HG03135 (cell line): ENCODE results near the gene PGBD1.

Experiments
- ATAC-seq: cut with Tn5 transposase; IDR thresholded peaks from one replicate; pipeline ENCODE4 v1.9.1; 2021; ENCODE audit warnings: mild to moderate bottlenecking, moderate library complexity; ENCODE audit not compliant: unreplicated experiment

Gene PGBD1, protein sequence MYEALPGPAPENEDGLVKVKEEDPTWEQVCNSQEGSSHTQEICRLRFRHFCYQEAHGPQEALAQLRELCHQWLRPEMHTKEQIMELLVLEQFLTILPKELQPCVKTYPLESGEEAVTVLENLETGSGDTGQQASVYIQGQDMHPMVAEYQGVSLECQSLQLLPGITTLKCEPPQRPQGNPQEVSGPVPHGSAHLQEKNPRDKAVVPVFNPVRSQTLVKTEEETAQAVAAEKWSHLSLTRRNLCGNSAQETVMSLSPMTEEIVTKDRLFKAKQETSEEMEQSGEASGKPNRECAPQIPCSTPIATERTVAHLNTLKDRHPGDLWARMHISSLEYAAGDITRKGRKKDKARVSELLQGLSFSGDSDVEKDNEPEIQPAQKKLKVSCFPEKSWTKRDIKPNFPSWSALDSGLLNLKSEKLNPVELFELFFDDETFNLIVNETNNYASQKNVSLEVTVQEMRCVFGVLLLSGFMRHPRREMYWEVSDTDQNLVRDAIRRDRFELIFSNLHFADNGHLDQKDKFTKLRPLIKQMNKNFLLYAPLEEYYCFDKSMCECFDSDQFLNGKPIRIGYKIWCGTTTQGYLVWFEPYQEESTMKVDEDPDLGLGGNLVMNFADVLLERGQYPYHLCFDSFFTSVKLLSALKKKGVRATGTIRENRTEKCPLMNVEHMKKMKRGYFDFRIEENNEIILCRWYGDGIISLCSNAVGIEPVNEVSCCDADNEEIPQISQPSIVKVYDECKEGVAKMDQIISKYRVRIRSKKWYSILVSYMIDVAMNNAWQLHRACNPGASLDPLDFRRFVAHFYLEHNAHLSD

DNA sequence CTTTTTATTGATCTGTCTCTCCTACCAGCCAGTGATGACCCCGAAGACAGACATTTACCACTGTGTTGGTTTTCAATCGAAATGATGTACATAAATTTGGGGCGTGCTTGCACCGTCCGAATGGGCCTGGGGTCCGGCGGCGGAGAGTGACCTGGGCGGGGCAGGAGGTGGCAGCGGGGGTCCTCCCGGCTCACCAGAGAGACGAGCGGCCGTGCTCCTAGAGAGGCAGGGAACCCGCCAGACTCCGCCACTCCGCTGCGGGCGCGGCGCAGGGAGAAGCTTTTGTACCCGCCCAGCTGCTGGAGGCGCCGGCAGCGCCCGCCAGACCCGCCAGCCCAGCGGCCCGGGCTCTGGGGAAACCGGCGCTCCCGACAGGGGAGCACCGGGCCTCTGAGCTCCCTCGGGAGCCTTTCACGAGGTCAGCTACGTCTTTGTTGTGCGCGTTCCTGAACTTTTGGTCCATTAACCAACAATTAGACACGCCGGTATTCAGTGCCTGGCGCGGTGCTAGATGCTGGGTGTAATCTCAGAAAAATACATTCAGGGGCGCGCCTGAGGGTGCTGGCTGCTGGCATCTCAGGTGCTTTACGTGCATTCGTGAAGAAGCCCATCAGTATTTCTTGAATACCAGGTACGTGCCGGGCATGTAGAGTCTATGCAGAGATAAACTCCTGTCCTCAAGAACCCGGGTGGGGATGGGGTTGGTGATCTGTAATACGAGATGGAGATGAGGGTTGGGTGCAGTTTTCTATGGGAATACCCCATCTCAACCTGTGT is at the start of gene PGBD1:
PGBD1 (plus strand) TSS at position 285 of the 777 bp plus-strand sequence. CDS start 2,242 bp downstream, outside the sequence.
- ATAC-seq: no peak

DNA sequence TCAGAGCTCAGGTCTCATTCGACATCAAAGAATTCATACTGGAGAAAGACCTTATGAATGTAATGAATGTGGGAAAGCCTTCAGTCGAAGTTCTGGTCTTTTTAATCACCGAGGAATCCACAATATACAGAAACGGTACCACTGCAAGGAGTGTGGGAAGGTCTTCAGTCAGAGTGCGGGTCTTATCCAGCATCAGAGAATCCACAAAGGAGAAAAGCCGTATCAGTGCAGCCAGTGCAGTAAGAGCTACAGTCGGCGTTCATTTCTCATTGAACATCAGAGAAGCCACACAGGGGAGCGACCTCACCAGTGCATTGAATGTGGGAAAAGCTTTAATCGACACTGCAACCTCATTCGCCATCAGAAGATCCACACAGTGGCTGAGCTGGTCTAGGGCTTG is 48.6 kb upstream of the PGBD1 start:
- no peak for ATAC-seq

DNA sequence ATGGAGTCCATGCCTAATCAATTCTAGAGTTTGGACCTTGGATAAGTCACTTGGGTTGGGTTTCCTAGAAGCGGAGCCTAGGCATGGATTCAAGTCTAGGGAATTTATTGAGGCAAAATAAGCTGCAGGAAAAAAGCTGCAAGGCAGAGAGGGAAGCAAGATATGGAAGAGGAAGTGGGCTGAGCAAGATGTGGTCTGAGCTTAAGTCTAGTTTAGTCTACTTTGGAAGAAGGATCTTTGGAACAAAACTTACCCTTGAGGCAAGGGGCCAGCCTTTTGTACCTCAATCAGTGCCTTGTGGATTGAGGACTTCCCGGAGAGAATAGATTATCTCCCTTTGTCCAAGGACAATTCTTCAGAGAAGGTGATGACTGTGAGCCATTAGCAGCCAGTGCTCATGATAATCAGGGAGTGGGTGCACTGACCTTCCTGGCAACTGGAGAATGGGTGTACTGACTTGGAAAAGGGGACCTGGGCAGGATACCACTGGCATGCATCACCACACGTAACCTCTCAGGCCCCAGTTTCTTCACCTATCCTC is 45.4 kb upstream of the PGBD1 start:
- no peak for ATAC-seq

DNA sequence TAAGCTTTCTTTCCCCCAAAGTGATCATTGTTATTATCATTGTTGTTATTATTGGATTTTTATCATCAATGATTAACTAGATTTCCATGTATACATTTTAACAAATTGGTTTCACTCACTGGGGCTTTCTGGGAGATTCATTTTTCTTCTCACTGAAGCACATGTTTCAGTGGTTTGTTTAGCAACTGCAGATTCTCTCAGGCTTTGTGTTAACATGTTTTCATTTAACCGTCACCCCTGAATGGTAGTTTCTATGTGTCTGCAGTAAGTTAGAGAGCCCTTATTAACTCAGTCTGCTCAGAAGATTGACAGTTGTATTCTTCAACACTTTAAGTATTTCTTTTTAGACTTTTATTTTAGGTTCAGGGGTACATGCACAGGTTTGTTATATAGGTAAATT is 41.7 kb upstream of the PGBD1 start:
- ATAC-seq: no peak

DNA sequence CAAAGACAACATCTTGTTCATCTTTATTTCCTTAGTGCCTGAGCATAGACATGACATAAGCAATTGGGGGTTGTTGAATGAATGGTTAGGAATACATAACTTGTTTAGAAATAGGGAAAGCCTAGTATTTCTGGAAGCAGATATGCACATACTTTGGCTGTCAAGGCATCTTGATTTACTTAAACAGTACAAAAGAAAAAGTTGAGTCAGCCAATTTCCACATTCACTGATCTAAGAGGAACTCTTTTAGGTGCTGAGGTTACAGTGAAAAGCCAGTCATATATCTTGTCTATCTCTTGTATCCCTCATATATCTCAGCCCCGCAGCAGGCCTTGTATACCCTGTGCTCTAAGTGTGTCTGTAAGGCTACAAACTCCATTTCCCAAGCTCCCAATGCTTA is 40.9 kb upstream of the PGBD1 start:
- no peak for ATAC-seq

DNA sequence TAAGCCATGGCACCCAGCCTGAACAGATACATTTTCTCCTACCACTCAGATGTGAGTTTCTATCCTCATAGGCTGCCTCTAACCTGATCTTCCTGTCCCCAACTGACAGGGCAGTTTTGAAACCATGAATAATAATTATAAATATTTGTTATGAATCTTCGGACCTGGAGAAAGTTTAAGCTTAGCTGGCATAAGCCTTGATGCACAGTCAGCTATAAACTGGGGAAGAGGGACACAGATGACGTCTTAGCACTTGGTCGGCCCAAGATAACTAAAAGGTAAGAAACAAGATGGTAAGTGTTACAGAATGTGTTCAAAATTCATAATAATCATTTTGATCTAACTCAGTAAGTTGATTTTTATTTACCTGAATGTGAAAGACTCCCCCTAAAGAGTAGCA is 37.4 kb upstream of the PGBD1 start:
- ATAC-seq: no peak

DNA sequence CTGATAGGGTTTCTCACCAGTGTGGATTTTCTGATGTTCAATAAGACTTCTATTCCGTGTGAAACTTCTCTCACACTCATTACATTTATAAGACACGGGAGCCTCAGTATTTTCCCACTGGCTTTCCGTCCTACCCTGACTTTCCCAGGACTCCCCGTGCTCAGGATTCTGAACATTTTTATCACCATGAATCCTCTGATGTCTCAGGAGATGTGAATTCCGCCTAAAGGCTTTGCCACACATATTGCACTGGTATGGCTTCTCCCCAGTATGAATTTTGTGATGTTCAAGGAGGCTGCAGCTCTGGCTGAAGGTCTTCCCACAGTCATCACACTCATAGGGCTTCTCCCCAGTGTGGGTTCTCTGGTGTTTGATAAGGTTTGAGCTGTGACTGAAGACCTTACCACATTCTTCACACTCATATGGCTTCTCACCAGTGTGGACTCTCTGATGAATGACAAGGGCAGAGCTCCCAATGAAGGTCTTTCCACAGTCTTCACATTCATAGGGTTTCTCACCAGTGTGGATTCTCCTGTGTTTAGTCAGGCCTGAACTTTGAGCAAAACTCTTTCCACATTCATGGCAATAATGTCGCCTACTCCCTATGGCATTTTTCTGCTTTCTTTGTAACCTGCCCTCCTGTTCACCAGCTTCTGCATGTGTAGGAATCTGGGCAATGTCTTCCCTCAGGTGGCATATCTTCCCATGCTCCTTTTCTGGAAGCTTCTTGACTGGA is 36.0 kb upstream of the PGBD1 start:
- ATAC-seq: no peak

DNA sequence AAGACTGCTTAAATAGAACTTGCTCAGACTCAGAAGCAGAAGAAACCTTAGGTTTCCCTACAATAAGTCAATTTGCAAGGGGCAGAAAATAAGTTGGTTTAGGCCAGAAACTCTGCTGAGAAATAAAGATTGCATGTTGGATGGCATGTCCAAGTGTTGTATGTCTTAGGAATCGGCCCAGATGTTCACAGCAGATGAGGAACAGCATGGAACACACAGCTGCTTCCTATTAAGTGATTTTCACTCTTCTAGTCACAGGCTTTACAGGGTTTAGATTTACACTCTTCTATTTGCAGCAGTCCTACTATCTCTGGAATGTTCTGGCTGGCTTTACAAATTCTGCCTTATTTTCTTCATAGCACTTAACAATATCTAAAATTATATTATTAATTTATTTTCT is 32.5 kb upstream of the PGBD1 start:
- ATAC-seq: no peak

DNA sequence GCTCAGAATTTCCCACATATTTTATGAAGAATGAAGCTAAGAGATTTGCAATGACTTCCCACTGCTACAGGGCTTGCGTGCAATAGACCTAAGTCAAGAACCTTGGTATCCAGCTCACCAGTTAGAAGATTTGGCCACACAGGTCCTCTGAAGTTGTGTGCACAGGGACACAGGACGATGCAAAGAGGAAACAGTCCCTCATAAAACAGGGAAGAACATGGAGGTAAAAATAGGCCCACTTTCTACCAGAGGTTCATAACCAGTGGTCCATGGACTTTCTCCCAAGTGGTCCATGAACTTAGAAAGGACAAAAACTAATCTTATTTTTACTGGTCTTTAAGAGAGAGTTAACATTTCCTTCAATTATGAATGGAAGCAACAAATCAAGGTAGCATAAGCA is 30.6 kb upstream of the PGBD1 start:
- no peak for ATAC-seq

DNA sequence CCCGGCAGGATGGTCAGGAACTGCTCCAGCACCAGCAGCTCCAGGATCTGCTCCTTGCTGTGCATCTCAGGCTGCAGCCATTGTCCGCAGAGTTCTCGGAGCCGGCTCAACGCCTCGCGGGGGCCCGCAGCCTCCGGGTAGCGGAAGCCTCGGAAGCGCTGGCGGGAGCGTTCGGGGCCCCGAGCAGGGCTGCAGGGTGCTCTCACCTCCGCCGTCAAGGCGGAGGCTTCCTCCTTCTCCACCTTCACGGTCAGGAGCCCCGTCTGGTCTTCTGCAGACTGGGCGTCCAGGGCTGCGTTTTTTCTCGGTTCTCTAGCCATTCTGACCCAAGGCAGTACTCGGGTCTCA is 29.7 kb upstream of the PGBD1 start:
- peak; percentile 44 for ATAC-seq

DNA sequence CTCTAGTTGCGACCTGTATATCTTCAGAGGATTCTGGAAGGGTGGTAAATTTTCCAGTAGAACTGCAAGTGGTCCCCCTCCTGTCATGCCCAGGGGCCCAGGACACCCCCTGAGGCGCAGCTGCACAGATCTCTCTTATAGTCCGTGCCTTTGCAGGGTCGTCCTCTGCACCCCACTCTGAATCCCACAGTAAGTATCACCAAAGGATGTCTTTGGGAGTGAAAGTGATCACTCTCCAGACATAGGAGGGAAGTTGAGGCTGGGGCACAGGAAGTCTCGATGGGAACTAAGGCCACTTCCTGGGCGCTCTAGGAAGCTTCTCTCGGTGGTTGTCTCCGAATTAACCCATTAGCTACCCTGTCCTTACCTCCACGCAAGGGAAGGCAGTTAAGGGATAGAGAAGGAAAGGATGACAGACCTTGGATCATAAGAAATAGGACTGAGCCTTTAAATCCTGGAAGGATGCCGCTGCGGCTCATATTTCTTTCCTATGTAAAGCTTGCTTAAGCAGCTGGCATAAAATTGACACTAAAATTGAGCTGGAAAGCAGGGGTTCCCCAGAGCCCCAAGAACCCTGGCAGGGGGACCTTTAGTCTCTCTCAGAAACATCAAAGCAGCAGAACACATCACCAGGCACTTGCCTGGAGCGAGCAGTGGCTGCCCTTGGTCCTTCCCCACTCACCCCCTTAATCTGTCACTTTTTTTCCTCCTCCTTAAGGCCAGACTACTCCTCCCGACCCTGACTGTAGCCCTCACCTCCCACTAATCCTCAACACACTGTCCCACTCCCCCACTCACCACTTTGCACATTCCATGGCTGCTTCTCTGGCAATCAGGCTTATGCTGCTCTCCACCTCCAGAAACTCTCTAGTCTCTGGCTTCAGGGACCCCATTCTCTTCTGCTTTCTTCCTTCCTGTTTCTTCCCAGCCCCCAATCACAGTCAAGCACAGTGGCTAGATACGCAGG is 29.1 kb upstream of the PGBD1 start, which contains the start of gene ZKSCAN4:
ZKSCAN4 (minus strand) TSS at position 261 of the 967 bp plus-strand sequence. CDS start 289 bp downstream, outside the sequence.
- ATAC-seq: peak; percentile 83

DNA sequence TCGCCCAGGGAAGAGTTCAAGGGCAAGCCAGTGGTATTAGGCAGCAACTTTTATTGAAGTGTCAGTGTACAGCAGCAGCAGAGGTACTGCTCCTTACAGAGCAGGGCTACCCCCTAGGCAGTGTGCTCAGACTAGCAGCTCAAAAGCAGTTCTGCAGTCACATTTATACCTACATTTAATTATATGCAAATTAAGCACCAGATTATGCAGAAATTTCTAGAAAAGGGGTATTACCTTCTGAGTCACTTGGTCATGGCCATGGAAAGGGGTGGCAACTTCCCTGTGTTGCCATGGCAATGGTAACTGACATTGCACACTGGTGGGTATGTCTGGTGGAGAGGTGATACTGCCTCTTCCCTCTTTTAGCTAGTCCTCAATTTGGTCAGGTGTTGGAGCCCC is 27.3 kb upstream of the PGBD1 start:
- ATAC-seq: no peak

DNA sequence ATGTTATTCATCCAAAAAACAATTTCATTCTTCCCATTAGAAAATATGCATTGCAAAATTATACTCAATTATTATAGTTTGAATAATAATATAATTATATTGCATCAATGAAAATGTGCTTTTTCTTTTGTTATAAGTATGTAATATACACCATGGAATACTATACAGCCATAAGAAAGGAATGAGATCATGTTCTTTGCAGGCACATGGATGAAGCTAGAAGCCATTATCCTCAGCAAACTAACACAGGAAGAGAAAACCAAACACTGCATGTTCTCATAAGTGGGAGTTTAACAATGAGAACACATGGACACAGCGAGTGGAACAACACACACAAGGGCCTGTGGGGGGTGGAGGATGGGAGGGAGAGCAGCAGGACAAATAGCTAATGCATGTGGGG is 24.3 kb upstream of the PGBD1 start:
- ATAC-seq: no peak

DNA sequence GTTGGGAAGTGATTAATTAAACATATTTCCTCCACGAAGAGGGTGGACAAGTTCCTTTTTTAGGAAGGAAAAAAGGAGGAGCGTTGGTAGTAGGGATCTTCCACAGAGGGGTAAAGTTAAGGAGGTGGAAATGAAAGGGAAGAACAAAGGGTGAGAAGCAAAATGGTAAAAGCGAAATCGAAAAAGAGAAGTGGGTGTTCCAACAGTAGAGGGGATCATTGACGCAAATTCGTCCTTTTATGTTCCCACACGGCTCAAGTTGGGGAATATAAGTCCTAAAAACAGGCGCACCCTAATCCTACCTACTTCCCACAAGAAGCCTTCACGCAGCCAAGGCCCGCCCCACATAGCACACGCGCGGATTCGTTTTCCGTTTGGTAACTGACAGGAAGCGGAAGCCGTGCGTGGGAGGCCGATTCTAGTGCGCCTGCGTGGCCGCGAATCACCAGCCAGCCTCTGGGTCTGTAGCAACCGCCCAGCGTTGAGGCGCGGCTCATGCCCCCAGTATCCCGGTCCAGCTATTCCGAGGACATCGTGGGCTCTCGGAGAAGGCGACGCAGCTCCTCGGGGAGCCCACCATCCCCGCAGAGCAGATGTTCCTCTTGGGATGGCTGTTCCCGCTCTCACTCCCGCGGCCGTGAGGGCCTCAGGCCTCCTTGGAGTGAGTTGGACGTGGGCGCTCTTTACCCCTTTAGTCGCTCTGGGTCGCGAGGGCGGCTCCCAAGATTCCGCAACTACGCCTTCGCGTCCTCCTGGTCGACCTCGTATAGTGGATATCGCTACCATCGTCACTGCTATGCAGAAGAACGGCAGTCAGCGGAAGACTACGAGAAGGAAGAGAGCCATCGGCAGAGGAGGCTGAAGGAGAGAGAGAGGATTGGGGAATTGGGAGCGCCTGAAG is 22.2 kb upstream of the PGBD1 start, which contains the start of gene NKAPL:
NKAPL (plus strand) TSS at position 421 of the 901 bp plus-strand sequence; CDS start at position 496, 75 bp downstream.
- ATAC-seq: no peak

DNA sequence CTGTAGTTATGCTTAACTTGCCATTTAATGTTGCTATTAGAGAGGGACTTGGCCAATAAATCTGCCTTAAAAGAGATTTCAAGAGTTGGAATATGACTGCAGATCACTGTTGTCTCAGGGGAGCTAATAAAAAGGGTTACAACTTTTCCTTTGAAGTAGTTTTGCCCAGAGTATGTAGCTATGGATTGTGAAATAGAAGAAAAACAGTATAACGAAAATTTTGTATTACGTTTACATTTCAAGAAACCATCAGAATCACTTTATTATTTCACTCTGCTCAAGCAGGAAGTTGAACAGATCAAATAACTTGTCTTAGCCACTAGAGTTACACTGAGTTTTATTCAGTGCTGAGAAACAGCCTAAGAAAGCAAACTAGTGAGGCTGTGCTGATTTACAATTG is 17.4 kb upstream of the PGBD1 start:
- ATAC-seq: no peak

DNA sequence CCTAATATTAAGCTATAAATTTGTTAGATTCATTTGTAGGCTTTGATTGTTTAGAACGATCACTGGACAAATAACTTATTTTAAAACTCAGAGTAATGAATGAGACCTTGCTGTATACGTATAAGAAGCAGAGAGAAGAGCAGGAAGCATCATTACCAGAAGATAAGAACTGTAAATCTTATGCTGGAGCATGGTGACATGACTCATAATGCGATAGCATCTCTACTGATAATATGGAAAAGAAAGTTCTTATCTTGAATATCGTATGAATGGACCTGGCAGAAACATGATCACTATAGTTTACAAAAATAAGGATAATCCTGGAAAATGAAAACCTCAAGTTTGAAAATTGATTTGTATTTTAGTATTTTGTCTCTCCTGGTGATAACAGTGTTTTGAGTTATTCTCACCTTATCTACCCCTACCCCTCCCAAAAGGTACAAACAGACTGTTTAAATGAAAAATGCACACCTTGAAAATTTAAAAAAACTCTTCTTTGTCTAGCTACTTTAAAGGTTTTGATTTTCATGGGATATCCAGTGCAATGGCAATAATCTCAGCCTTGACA is 16.5 kb upstream of the PGBD1 start:
- ATAC-seq: no peak

DNA sequence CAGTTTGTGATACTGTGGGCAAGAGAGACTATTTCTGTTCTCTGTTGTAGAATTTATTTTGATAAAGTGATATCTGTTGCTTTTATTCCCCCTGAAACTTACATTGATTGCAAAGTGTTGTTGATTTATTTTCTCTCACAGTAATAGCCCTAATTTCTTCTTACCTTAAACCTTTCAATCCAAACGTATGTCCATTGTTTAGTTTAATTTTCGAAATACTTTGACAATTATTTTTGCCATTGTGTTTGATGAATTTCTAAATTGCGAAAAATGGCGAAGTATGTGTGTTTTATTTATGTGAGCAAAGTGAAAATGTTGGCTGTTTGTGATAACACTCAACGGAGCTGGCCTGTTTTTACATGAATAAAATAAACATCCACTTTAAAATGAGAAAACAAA is 14.8 kb upstream of the PGBD1 start:
- no peak for ATAC-seq
